COLO829 (cell line): Measurements from ENCODE around the gene C1orf74.

Source experiments
- DNase-seq: peaks from one replicate; pipeline ENCODE4 v3.0.0; 2012; ENCODE audit warnings: low spot score

The C1orf74 gene

DNA sequence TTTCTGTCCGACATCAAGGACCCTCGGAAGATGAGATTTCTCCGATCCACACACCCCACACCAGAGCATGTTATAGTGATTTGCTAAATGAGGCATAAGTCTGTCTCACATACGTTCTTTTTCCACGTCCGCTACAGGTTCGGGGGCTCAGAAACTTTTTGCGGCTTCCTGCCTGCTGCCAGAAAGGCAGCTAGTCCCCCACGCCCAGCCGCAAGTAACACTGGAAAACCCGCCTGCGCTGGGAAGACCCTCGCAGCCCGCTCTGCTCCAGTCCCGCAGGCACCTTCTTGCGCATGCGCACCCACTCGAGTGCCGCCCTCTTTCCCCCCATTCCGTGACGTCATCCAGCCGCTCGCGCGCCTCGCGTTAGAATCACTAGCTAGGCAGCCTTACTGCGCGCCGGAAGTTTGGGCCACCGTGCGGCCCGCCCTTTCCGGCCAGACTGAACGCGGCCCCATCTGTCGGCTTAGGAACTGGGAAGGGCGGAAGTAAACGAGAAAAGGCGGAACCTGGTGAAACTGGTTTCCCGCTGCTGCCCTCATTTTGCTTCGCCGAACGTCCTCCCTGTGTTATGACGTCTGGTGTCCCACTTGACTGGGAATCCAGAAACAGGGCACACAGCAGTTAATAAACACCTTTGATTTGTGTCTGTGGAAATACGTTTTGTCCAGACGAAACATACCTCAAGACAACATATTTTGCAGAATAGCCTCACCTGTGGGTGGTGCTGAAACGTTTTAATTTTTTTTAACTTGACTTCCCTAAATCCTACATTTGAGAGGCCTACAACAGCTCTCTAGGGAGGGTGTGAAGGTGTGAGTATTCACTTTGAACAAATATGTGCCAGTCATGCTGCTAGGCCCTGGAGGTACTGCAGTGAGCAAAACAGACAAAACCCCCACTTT is at the start of gene C1orf74:
C1orf74 (minus strand) TSS at position 295 of the 905 bp plus-strand sequence. CDS start 925 bp downstream, outside the sequence.
- peak; percentile 100 for DNase-seq

DNA sequence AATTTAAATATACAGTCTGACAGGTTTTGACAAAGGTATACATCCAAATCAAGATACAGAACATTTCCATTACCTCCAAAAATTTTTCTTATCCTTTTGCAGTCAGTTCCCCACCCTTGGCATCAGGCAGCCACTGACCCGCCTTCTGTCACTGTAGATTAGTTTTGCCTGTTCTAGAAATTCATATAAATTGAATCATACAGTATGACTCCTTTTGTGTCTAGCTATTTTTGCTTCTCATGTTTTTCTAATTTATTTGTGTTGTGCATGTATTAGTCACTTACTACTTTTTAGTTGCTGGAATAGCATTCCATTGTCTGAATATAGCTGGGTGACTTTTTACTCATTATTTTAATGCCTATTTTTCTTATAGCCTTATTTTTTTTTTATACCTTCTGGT is 47.3 kb upstream of the C1orf74 start:
- no peak for DNase-seq

DNA sequence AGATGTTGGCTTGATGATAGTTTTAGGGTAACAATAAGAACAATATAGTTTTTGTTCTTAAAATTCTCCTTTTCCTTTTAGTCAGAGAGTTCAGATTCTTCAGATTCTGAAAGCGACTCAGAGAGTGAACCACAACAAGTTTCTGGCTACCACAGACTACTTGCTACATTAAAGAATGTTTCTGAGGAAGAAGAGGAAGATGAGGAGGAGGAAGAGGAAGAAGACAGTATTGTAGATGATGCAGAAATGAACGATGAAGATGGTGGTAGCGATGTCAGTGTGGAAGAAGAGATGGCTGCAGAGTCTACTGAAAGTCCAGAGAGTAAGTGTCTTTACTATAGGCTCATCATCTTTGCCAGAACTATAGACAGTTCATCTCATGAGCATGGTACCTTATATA is 46.4 kb upstream of the C1orf74 start:
- no peak for DNase-seq

DNA sequence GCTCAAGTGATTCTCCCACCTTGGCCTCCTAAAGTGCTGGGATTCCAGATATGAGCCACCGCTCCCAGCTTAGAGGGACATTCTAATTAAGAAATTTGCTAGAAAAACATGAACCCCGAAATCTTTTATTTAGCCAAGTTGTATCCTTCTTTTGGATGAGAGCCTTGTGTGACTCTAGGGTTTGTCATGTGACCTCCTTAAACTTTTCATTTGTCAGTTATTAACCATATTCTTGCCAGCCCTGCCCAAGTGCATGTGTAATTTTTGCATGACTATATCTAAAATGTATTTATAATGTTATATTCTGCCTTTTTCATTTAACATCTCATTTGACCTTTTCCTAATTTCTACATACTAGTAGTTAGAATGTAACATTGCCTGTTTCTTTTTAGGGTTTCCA is 45.4 kb upstream of the C1orf74 start:
- DNase-seq: no peak

DNA sequence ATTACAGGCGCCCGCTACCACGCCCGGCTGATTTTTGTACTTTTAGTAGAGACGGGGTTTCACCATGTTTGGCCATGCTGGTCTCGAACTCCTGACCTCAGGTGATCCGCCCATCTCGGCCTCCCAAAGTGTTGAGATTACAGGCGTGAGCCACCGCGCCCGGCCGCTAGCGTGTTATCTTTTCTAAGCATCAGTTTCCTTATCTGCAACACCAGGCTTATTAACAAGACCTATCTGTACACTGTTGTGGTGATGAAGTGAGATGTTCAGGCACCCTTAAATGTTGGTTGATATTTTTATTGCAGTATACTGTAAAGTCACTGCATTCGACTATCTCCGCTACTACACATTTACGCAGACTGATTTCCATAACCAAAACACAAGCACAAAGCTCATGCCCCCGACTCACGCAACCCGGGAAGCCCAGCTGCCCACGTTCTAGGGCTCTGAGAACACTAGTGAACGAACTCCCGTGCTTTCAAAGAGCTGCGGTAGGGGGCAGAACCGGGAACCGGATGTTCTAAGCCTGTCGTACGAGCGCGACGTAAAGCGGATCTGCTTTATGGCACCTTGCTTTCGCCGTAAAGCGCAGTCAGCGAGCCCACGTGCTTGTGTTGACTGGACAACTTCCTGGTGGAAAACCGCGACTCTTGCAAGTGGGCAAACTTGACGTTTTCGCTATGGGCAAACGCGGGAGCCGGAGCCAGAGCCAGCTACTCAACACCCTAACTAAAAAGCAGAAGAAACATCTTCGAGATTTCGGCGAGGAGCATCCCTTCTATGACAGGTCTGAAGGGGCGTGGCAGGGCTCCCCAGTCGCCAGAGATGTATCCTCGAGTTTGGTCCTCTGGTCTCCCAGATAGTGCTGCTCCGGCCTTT is 43.3 kb upstream of the C1orf74 start, which contains the start of gene UTP25:
UTP25 (plus strand) TSS at position 589 of the 879 bp plus-strand sequence; CDS start at position 681, 92 bp downstream.
- DNase-seq: peak; percentile 95

DNA sequence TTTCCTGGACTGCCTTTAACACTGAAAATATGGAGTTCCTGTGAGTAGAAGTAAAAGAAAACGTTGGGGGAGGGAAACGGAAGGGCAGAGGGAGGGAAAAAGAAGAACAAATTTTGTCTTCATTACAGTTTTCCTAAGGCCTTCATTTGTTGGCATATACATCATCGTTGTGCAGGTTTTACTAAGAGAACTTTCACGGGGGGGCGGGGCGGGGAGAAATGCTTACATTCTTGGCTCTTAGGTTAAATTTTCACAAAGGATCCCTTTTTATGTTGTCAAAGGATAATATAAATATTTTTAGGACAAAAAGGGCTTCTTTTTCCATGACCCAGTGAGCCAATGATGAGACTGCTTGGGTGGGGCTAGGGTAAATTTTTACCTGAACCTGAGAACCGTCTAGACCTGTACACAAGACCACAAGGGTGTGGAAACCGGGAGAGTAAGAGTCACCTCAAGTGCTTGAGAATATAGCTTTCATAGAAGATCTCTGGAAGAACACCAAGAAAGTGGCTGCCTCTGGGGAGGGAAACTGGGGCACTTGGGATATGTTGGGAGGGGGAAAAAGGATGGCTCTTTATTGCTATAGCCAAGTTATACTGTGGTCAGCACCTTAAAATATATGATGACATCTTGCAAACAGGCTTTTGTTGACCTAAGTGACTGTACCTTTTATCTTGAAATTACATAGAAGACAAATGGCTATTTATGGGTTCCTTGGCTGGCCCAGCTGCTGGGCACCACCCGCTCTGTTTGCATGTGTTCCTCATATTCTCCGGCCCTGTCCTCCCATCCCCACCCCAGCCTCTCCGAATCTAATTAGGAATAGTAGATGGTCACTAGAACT is 41.5 kb upstream of the C1orf74 start:
- no peak for DNase-seq

DNA sequence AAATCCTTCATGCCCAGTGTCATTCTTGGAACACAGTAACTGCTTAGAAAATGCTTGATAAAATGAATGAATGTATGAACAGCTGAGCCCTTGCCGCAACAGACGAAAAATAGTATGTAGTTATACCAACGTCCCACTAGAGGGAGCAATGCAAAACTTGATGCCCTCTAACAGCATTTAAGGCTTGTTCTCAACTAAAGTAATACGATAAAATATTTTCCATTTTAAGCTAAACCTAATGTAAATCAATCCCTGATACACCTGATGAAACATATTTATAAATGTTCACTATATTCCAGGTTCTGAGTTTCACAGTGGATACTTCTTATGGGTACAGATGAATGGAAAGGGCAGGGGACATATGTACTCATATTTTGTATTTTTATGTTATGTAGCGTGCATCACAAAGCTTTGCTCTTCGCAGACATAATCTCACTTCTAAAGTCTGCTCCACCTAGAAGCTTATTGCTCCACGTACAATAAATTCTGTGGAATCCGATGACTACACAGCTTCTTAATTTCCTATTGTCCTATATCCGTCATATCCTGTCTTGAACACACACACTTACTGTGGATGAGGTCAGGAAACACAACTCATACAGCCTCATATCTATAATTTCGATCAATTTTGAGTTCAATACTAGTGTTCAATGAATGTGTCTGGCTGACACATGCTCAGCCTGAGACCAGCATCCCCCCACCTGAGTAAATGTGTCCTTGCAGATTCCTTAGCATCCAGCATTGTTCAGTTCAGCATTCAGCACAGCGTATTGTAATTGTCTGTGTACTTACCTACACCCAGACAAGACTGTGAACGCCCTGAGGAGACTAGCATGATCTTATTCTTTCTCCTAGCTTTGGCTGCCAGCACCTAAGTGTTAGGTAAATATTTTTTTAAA is 39.0 kb upstream of the C1orf74 start:
- DNase-seq: peak; percentile 77

DNA sequence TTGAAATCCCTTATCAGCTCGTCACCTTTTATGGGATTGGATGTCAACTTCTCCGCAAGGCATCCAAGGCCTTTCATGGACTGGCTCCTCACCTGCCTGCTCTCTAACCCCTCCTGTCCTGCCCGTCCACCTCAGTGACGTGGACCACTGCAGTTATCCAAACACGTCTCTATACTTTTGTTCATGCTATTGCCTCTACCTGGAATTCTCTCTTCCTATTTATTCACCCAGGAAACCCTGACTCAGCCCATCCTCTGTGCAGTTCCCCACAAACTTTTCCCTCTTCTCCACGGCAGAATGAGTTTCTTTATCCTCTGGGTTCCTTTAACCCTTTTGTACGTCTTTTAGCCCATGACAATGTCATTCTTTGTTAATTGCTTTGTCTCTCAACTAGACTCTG is 38.3 kb upstream of the C1orf74 start:
- DNase-seq: no peak

DNA sequence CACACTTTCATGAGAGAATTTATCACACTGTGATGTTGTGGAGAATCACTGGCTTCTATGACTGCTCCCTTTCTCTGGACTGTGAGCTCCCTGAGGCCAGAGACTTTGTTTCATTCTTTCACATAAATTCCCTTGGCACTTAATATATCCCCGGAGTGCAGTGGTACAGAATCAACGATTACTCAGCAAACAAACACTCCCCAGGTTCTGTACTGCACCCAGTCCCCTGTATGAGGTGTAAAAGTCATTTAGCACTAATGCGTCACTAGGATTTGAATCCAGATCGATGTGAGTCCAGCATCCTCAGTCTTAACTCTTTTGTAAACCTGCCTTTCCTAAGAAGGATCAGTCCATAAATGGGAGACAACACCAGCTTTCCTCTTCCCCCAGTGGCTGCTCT is 36.6 kb upstream of the C1orf74 start:
- DNase-seq: no peak

DNA sequence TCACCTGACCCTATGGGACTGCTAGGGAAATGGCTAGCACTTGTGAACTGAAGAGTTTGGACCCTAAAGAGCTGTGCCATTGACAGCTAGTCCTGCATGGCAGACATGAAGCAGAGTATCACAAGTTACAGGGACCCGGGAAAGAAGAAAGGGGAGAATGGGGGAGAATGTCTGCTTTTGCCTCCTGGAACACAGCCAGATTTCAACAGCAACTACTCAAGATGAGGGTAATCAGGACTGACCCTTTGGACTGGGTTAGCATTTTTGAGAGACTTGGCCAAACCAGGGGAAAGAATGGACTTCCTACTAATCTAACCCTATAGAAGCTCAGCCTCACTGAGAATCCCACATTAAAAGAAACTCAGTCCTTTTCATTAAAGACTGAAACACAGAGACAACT is 34.7 kb upstream of the C1orf74 start:
- DNase-seq: no peak

DNA sequence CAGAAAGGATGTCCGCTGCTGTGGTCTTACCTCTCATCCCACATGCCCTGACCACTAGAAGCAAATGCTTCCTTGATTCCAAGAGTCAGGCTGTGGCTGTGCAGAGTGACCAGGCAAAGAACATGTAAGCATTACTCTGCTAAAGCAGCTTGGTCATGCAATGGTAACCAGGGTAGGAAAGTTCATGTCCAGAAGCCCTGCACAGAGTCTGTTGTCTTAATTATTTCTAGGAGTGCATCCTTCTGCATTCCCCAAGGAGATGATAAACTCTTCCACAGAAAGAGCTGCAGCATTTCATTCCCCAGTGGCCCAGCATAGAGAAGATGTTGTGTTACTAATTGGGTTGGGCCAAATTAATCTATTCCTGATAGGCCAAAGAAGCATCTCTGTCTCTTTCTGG is 33.3 kb upstream of the C1orf74 start:
- no peak for DNase-seq

DNA sequence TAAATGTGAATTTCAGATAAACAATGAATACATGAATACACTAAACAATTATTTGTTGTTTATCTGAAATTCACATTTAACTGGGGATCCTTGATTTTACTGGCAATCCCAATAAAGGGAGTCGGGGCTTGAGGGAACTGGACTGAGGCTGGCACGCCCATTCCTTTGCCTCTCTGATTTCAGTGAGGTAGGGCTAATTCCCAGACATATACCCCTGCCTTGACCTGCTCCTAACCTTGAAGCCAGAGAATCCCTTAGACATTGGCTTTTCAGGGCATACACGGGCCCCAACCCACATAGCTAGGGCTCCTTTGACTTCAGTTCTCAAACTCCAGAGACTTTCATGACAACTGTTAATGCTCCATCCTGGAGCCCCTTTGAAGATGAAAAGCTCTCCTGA is 32.6 kb upstream of the C1orf74 start:
- DNase-seq: no peak

DNA sequence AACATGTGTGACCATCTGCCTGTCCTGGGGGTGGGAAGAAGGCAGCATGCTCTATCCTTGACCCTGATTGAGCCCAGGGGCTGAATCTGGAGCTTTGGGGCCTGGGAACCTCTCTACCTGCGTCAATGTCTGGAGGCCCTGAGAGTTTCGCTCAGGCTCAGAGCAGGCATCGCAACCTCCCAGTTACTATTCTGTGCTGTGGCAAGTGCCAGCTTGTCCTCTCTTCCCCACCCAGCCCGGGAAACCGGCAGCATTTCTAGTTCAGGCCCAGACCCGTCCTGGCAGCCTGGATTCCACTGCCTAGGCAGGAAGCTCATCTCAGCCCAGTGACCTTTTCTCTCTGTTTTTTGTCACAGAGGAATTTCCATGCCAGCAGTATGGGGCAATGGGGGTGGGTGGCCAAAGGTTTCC is 31.6 kb upstream of the C1orf74 start:
- DNase-seq: no peak

DNA sequence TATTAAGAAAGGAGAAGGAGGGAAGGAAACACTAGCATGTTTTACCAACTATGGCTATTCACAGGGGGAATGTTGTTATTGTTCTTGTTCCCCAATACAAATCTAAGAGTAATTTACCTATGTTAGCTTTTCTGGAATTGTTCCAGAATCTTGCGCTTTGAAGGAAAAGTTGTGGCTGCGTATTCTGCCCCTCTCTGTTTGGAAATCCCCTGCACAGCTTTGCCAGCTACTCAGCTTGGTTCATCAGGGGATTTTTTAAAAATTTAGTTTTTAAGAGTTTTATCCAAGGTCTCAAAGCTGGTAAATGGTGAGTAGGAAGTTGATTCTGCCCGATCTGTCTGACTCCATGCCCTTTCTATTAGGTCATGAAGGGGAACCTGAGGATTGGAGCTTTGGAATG is 31.1 kb upstream of the C1orf74 start:
- no peak for DNase-seq

DNA sequence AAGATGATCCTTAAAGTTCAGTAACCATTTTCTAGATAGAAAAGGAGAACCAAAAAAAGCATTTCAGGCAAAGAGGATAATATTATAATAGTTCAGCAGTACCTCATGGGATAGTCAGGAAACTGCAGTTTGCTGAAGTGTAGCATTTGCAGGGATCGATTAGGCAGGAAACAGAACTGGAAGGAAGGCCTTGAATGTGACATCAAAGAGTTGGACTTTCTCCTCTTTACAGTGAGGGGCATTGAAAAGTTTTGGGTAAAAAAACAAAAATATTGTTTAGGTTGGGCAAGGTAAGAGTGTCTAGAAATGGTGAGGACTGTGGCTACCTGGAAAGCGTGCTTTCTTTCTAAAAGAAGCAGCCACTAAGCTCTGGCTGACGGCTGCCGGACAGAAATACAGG is 29.5 kb upstream of the C1orf74 start:
- no peak for DNase-seq

DNA sequence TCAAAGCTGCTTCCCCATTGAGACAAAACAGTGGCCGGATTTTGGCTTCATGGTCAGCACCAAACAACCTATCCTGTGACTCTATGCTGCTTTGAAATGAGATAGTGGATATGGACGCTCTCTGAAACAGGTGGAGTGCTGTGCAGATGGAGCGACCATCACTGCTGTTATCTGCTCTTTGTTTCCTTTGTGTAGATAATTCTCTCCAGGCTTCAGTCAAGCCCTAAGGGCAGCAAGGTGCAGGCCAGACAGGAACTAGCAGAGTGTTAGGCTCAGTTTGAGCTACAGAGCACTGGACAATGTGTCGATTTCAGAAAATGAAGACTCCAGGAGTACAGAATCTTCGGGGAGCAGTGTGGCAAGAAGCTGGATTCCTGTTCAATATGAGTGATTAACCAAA is 26.4 kb upstream of the C1orf74 start:
- no peak for DNase-seq

DNA sequence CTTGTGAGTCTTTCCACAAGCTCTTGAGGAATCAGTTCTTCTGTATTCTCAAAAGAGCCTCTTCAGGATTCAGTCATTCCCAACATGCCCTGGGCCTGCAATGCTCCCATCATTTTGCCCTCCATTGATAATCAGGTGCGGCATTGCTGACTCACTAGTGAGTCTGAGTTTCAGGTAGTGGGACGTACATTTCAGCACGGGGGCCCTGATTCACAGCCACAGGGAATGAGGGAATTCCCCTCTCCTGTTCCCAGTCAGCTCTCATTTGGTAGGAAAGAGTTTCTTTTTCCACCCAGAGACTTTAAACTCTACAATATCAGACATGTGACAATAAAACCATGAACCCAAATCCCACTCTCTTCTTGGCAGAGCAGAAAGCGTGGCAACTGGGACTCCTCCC is 25.3 kb upstream of the C1orf74 start:
- no peak for DNase-seq

DNA sequence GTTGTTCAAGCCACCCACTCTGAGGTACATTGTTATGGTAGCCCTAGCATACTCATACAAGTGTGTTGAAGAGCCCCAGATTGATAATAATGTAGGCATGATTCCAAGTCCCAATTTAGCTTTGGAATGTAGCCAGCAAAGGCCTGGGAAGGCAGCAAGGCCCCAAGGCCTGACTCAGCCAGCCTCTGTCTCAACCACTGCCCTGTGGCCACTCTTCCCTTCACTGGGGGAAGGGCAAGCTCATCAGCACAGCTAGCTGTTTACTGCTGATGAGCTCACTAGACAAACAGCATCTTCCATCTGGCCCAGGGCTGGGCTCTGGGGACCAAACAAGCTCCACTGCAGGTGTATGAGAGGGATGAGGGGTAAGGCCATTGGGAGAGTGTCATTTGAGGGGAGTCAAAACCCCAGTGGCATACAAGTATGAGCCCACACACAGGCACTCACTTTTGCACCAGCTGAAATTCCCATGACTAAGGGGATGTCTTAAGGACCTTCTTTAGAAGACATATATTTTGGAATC is 23.8 kb upstream of the C1orf74 start:
- DNase-seq: peak; percentile 84

DNA sequence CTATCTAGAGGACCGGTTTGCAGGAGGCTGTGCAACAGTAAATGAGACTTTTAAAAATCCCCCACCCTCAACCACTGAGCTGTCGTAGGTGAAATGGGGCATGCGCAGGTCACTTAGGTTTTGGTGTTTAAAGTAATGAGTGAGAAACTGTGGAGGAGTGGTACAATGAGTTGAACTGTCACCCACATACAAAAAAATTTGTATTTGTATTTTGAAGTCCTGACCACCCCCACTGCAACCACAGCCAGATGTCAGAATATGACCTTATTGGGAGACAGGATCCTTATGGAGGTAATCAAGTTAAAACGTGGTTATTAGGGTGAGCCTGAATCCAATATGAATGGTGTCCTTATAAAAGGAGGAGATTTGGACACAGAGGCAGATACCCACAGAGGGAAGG is 23.1 kb upstream of the C1orf74 start:
- no peak for DNase-seq

DNA sequence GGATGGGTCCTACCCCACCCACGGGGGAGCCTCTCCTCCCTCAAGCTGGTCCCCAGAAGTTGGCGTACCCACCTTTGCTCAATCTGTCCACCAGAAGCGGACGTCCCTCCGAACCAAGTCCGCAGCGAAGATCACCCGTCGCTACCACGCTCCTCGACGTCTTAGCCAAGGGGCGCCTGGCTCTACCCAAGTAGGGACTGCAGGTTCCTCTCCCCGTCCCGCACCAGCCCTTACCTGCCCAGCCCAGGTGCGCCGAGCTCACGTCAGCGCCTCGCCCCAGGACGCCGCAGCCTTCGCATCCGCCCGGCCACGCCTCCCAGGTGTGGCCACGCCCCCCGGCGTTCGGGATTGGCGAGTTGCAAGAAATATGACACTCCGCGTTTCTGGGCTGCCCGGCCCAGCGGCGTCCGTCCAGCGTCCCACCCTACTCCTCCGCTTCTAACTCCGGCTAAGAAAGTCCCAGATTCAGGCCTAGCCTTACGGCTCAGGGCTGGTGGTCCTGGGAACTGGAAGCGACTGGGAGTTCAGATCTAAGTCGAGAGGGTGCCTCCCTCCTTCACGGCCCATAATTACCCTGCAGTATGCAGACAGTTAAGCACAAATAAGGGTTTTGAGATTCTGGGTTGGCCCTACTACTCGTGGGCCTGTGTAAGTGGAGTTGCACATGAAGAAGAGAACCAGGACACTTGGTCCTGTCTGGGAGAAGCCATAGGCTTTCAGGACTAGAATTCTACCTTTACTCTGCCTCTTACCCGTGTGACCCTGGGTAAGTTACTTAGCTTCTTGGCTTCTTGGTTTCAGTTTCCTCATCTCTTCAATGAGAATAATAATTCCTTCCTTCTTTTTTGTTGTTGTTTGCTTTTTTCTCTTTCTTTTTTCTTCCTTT is 21.8 kb upstream of the C1orf74 start, which contains the start of gene IRF6:
IRF6 (minus strand) TSS at position 268 of the 886 bp plus-strand sequence. CDS start 4,729 bp downstream, outside the sequence.
- DNase-seq: peak; percentile 89
